ENCODE results near the gene SHB. TPM values are rescaled to one million over a fixed set of nuclear protein-coding genes. Genes with fewer than 3 reads are reported as not detected.

Gene SHB
- total RNA-seq, 1 experiment from 2014 or later: 29.6 TPM

GRCh38 chr9:37908698-37909186, 160.3 kb downstream of the SHB start:
- intact Hi-C loops (cut with micrococcal nuclease): loop anchor here (10.0 kb wide), 1 partner anchor 424 kb away; the partner anchor contains the start of gene POLR1E
- no TSS peak for BruUV-seq (replicated peaks)

GRCh38 chr9:37908283-37908682, 160.7 kb downstream of the SHB start:
- peaks cover 29% of the 10 kb centered on the region for H3K4me1 Mint-ChIP-seq (ENCODE audit: insufficient read depth, unreplicated experiment)
- peaks cover 5% of the 10 kb centered on the region for H3K36me3 Mint-ChIP-seq (ENCODE audit: insufficient read depth, unreplicated experiment)
- CTCF ChIA-PET: interaction anchor here (0.6 to 1.8 kb wide), 14 partner anchors 10 to 1718 kb away, joined by 3 to 14 read pairs (median 3); no protein-coding TSS in a partner anchor
- intact Hi-C loops (cut with micrococcal nuclease): loop anchor here (10.0 kb wide), 1 partner anchor 423 kb away; the partner anchor contains the start of gene POLR1E
- POLR2A ChIA-PET: interaction anchor here (0.6 to 1.7 kb wide), 9 partner anchors 51 to 681 kb away, joined by 3 to 6 read pairs (median 3); partner anchors contain the start of genes DCAF10, EXOSC3 and SHB
- no TSS peak for BruUV-seq (replicated peaks)
- no peak for DNase-seq (ENCODE audit: unreplicated experiment)
- no peaks in the 10 kb centered on the region for H3K27me3 Mint-ChIP-seq (ENCODE audit: insufficient read depth, unreplicated experiment)
- peak overlapping the region; percentile 51 for H3K27ac Mint-ChIP-seq (ENCODE audit: low read depth, unreplicated experiment)
- H3K4me3 Mint-ChIP-seq (ENCODE audit: unreplicated experiment): no peak overlapping the region
- no peaks in the 10 kb centered on the region for H3K9me3 Mint-ChIP-seq (ENCODE audit: unreplicated experiment)
- TF ChIP-seq CTCF (IDR thresholded peaks at IDR 0.05; ENCODE audit: unreplicated experiment): no peak

More at GRCh38 chr9:37908698-37909186, 160.3 kb downstream of the SHB start:
- H3K36me3 Mint-ChIP-seq (ENCODE audit: insufficient read depth, unreplicated experiment): peaks cover 5% of the 10 kb centered on the region
- ChIA-PET CTCF (interaction anchor here (0.6 to 1.8 kb wide), 13 partner anchors 9 to 1719 kb away, joined by 3 to 14 read pairs (median 3); no protein-coding TSS in a partner anchor), POLR2A (interaction anchor here (0.6 to 1.7 kb wide), 10 partner anchors 8 to 455 kb away, joined by 3 to 6 read pairs (median 4); partner anchors contain the start of genes DCAF10, EXOSC3 and SHB)
- no peaks in the 10 kb centered on the region for H3K27me3 Mint-ChIP-seq (ENCODE audit: insufficient read depth, unreplicated experiment)
- no peak for TF ChIP-seq CTCF (IDR thresholded peaks at IDR 0.05; ENCODE audit: unreplicated experiment)
- no peak overlapping the region for H3K4me3 Mint-ChIP-seq (ENCODE audit: unreplicated experiment)
- peak; percentile 87 for DNase-seq (ENCODE audit: unreplicated experiment)
- H3K27ac Mint-ChIP-seq (ENCODE audit: low read depth, unreplicated experiment): peak overlapping the region; percentile 51
- H3K9me3 Mint-ChIP-seq (ENCODE audit: unreplicated experiment): no peaks in the 10 kb centered on the region
- peaks cover 34% of the 10 kb centered on the region for H3K4me1 Mint-ChIP-seq (ENCODE audit: insufficient read depth, unreplicated experiment)

- intact Hi-C loops (cut with micrococcal nuclease): loop anchor here (10.0 kb wide), 1 partner anchor 422 kb away; the partner anchor contains the start of gene POLR1E
- H3K27me3 Mint-ChIP-seq (ENCODE audit: insufficient read depth, unreplicated experiment): no peaks in the 10 kb centered on the region
- no peak for TF ChIP-seq CTCF (IDR thresholded peaks at IDR 0.05; ENCODE audit: unreplicated experiment)
- peaks cover 34% of the 10 kb centered on the region for H3K4me1 Mint-ChIP-seq (ENCODE audit: insufficient read depth, unreplicated experiment)
- peaks cover 5% of the 10 kb centered on the region for H3K36me3 Mint-ChIP-seq (ENCODE audit: insufficient read depth, unreplicated experiment)
- POLR2A ChIA-PET: interaction anchor here (0.5 to 1.1 kb wide), 2 partner anchors 122 to 141 kb away, joined by 3 read pairs; partner anchors contain the start of gene EXOSC3
- H3K9me3 Mint-ChIP-seq (ENCODE audit: unreplicated experiment): no peaks in the 10 kb centered on the region
- DNase-seq (ENCODE audit: unreplicated experiment): no peak
- no TSS peak for BruUV-seq (replicated peaks)
- peak overlapping the region; percentile 36 for H3K4me3 Mint-ChIP-seq (ENCODE audit: unreplicated experiment)
- CTCF ChIA-PET: interaction anchor here (0.5 to 1.1 kb wide), 3 partner anchors 142 to 739 kb away, joined by 3 to 4 read pairs (median 3); no protein-coding TSS in a partner anchor
- H3K27ac Mint-ChIP-seq (ENCODE audit: low read depth, unreplicated experiment): no peak overlapping the region
Observed at GRCh38 chr9:37906312-37907239, 162.5 kb downstream of the SHB start.
